ENCODE measurements around the gene SYS1. TPM values are rescaled to one million over a fixed set of nuclear protein-coding genes. Genes with fewer than 3 reads are reported as not detected.

SYS1 gene
- total and polyA plus RNA-seq, 4 donors: 21.3 to 57.5 (median 35.2) TPM

GRCh38 chr20:45395114-45395415 lies 32.1 kb downstream of the SYS1 start:
- H3K27me3 ChIP-seq (ENCODE audit: control insufficient read depth in 3 of 3, insufficient read depth in 3 of 3, low read length in 2 of 3): no peaks in the 10 kb centered on the region
- no peaks in the 10 kb centered on the region for H3K9me3 ChIP-seq (ENCODE audit: control insufficient read depth in 4 of 4, insufficient read depth in 3 of 4, low read length in 3 of 4)
- H3K27ac ChIP-seq (ENCODE audit: low read depth in 1 of 2, low read length in 1 of 2): no peak overlapping the region
- H3K36me3 ChIP-seq (ENCODE audit: control insufficient read depth in 4 of 4, insufficient read depth in 4 of 4, low read length in 4 of 4): no peaks in the 10 kb centered on the region
- no peak for TF ChIP-seq CTCF (IDR thresholded peaks at IDR 0.05; ENCODE audit: control extremely low read depth, extremely low read depth)
- ATAC-seq (ENCODE audit: insufficient read depth, low FRiP score): no peak
- DNase-seq: no peak
- WGBS, 2 donors: 93 to 94% methylated on average over 7 of the region's 7 CpGs
- H3K9ac ChIP-seq (ENCODE audit: insufficient read depth in 1 of 2, low read length in 2 of 2): no peak overlapping the region
- no peak overlapping the region for H3K4me3 ChIP-seq
- no peaks in the 10 kb centered on the region for H3K4me1 ChIP-seq (ENCODE audit: control insufficient read depth in 5 of 5, insufficient read depth in 5 of 5, low read length in 5 of 5)

- DNase-seq (no peak), ATAC-seq (ENCODE audit: insufficient read depth, low FRiP score) (no peak)
- 89 to 100% methylated on average over 1 of the region's 1 CpG for WGBS, 2 donors
- Histone ChIP-seq H3K4me3 (no peak overlapping the region), H3K9ac (ENCODE audit: insufficient read depth in 1 of 2, low read length in 2 of 2) (no peak overlapping the region), H3K27ac (ENCODE audit: low read depth in 1 of 2, low read length in 1 of 2) (no peak overlapping the region), H3K36me3 (ENCODE audit: control insufficient read depth in 4 of 4, insufficient read depth in 4 of 4, low read length in 4 of 4) (no peaks in the 10 kb centered on the region), H3K9me3 (ENCODE audit: control insufficient read depth in 4 of 4, insufficient read depth in 3 of 4, low read length in 3 of 4) (peaks cover 0 to 5% (median 1%) of the 10 kb centered on the region in 4 donors), H3K4me1 (ENCODE audit: control insufficient read depth in 5 of 5, insufficient read depth in 5 of 5, low read length in 5 of 5) (no peaks in the 10 kb centered on the region), H3K27me3 (ENCODE audit: control insufficient read depth in 3 of 3, insufficient read depth in 3 of 3, low read length in 2 of 3) (peaks cover 0 to 4% (median 2%) of the 10 kb centered on the region in 3 donors)
- no peak for TF ChIP-seq CTCF (IDR thresholded peaks at IDR 0.05; ENCODE audit: control extremely low read depth, extremely low read depth)
Measured at GRCh38 chr20:45399018-45399417, 36.1 kb downstream of the SYS1 start.

GRCh38 chr20:45400346-45401031 lies 37.5 kb downstream of the SYS1 start:
- Histone ChIP-seq H3K4me3 (no peak overlapping the region), H3K9ac (ENCODE audit: insufficient read depth in 1 of 2, low read length in 2 of 2) (no peak overlapping the region), H3K9me3 (ENCODE audit: control insufficient read depth in 4 of 4, insufficient read depth in 3 of 4, low read length in 3 of 4) (peaks cover 0 to 5% (median 1%) of the 10 kb centered on the region in 4 donors), H3K36me3 (ENCODE audit: control insufficient read depth in 4 of 4, insufficient read depth in 4 of 4, low read length in 4 of 4) (no peaks in the 10 kb centered on the region), H3K27ac (ENCODE audit: low read depth in 1 of 2, low read length in 1 of 2) (no peak overlapping the region), H3K27me3 (ENCODE audit: control insufficient read depth in 3 of 3, insufficient read depth in 3 of 3, low read length in 2 of 3) (peaks cover 0 to 12% (median 10%) of the 10 kb centered on the region in 3 donors), H3K4me1 (ENCODE audit: control insufficient read depth in 5 of 5, insufficient read depth in 5 of 5, low read length in 5 of 5) (peaks cover 0 to 2% (median 0%) of the 10 kb centered on the region in 5 donors)
- DNase-seq: no peak
- no peak for TF ChIP-seq CTCF (IDR thresholded peaks at IDR 0.05; ENCODE audit: control extremely low read depth, extremely low read depth)
- WGBS, 2 donors: 97 to 99% methylated on average over 6 of the region's 6 CpGs
- ATAC-seq (ENCODE audit: insufficient read depth, low FRiP score): no peak

- TF ChIP-seq CTCF (IDR thresholded peaks at IDR 0.05; ENCODE audit: control extremely low read depth, extremely low read depth): no peak
- Histone ChIP-seq H3K27me3 (ENCODE audit: control insufficient read depth in 3 of 3, insufficient read depth in 3 of 3, low read length in 2 of 3) (peaks cover 0 to 26% (median 21%) of the 10 kb centered on the region in 3 donors), H3K27ac (ENCODE audit: low read depth in 1 of 2, low read length in 1 of 2) (no peak overlapping the region), H3K4me1 (ENCODE audit: control insufficient read depth in 5 of 5, insufficient read depth in 5 of 5, low read length in 5 of 5) (peaks cover 0 to 19% (median 3%) of the 10 kb centered on the region in 5 donors), H3K9ac (ENCODE audit: insufficient read depth in 1 of 2, low read length in 2 of 2) (no peak overlapping the region), H3K4me3 (no peak overlapping the region), H3K9me3 (ENCODE audit: control insufficient read depth in 4 of 4, insufficient read depth in 3 of 4, low read length in 3 of 4) (peaks cover 0 to 5% (median 1%) of the 10 kb centered on the region in 4 donors), H3K36me3 (ENCODE audit: control insufficient read depth in 4 of 4, insufficient read depth in 4 of 4, low read length in 4 of 4) (no peaks in the 10 kb centered on the region)
- WGBS, 2 donors: 100% methylated on average over 1 of the region's 1 CpG
- no peak for DNase-seq
- no peak for ATAC-seq (ENCODE audit: insufficient read depth, low FRiP score)
Measured at GRCh38 chr20:45402946-45403345, 40.0 kb downstream of the SYS1 start.

Data from lung (tissue), 12 donors.